HepG2 (cell line): ENCODE measurements around the gene SNED1. TPM values are rescaled to one million over a fixed set of nuclear protein-coding genes. Genes with fewer than 3 reads are reported as not detected.

Experiments
- ATAC-seq: fragments of 200-7000 bp; cut with Tn5 transposase; 3 replicates; pipeline ENCODE4 v1.9.1; 2020; ENCODE audit warnings: mild to moderate bottlenecking, moderate library complexity
- BruUV-seq: library from RNA; stranded (reverse); fragments of 400-500 nt; replicated peaks from 2 replicates; lab custom pipeline; 2021; lab: Mats Ljungman, UMichigan
- CTCF ChIA-PET: fragments of 300-600 bp; formaldehyde crosslinking; extraction: SDS; loops from one replicate; lab custom pipeline; 2021; ENCODE audit warnings: low total read pairs, inconsistent platforms, low intra/inter-chr PET ratio; lab: Yijun Ruan, JAX
- POLR2A ChIA-PET: fragments of 350-600 bp; sonication (Branson Sonifier 250); formaldehyde crosslinking; loops from one replicate; lab custom pipeline; 2020; ENCODE audit warnings: antibody characterized with exemption, inconsistent platforms; lab: Yijun Ruan, JAX
- DNase-seq: peaks from one replicate; pipeline ENCODE4 v3.0.0-alpha.2; 2015; ENCODE audit warnings: low spot score
- FAIRE-seq: peaks from 3 replicates; lab custom pipeline; 2011; peaks lifted over from hg19 to GRCh38; lab: Jason Lieb, UNC
- H2AFZ ChIP-seq: one replicate; pipeline ENCODE4 v1.6.1; 2011; ENCODE audit warnings: low read length, inconsistent platforms
- H3K27ac ChIP-seq: fragments of 300-600 bp; 3 replicates; pipeline ENCODE4 v1.8.0; 2011; ENCODE audit warnings: mixed run types, mild to moderate bottlenecking, mixed read lengths, low read length, inconsistent platforms; ENCODE audit not compliant: insufficient read depth; ENCODE audit errors: extremely low read length
- H3K27me3 ChIP-seq, 2 experiments: fragments of 200-600 bp in 1 of 2; 2 replicates in 1 of 2; 3 replicates in 1 of 2; pipeline versions ENCODE4 v1.6.0 to v1.8.0; 2011; ENCODE audit warnings: low read length in 2 of 2, mild to moderate bottlenecking in 2 of 2, moderate library complexity in 2 of 2, inconsistent platforms in 1 of 2; ENCODE audit not compliant: insufficient read depth in 2 of 2, control insufficient read depth in 1 of 2
- H3K36me3 ChIP-seq, 2 experiments: fragments of 200-600 bp in 1 of 2; replicated peaks in 1 of 2; 2 replicates in 1 of 2; 3 replicates in 1 of 2; pipeline versions ENCODE4 v1.5.1 to v1.8.0; 2011; ENCODE audit warnings: low read length in 2 of 2, inconsistent platforms in 1 of 2; ENCODE audit not compliant: insufficient read depth in 2 of 2, control insufficient read depth in 1 of 2
- H3K4me1 ChIP-seq: 2 replicates; pipeline ENCODE4 v1.5.1; 2012; ENCODE audit warnings: low read length, inconsistent platforms; ENCODE audit not compliant: insufficient read depth
- H3K4me2 ChIP-seq: 2 replicates; pipeline ENCODE4 v1.6.0; 2011; ENCODE audit warnings: low read depth, low read length, inconsistent platforms
- H3K4me3 ChIP-seq, 3 experiments: fragments of 200-600 bp in 1 of 3; sonication (generic), shearing (Covaris generic) in 1 of 3; replicated peaks in 1 of 3; 2 replicates each; pipeline ENCODE4 v1.5.1; 2011 to 2016; ENCODE audit warnings: low read length in 3 of 3, inconsistent platforms in 2 of 3, low read depth in 2 of 3, mild to moderate bottlenecking in 2 of 3, control low read depth in 1 of 3, mixed read lengths in 1 of 3; ENCODE audit not compliant: insufficient read depth in 1 of 3
- H3K79me2 ChIP-seq: one replicate; pipeline ENCODE4 v1.6.1; 2011; ENCODE audit warnings: low read length, inconsistent platforms; ENCODE audit not compliant: insufficient read depth
- H3K9ac ChIP-seq: 2 replicates; pipeline ENCODE4 v1.6.0; 2011; ENCODE audit warnings: mild to moderate bottlenecking, low read depth, low read length, inconsistent platforms; ENCODE audit not compliant: insufficient read depth
- H3K9me3 ChIP-seq: 2 replicates; pipeline ENCODE4 v1.5.1; 2012; ENCODE audit warnings: mild to moderate bottlenecking, low read length
- H4K20me1 ChIP-seq: 2 replicates; pipeline ENCODE4 v1.6.0; 2011; ENCODE audit warnings: inconsistent platforms, mild to moderate bottlenecking, low read length, moderate library complexity; ENCODE audit not compliant: insufficient read depth
- HNRNPH1 ChIP-seq: fragments of 200-400 bp; formaldehyde crosslinking; optimal IDR thresholded peaks from 2 replicates; pipeline ENCODE3; 2017; ENCODE audit warnings: mild to moderate bottlenecking, low read depth, low read length
- MAZ ChIP-seq, 2 experiments: sonication (generic) in 1 of 2; formaldehyde crosslinking in 1 of 2; IDR thresholded peaks; 2 replicates each; pipeline versions ENCODE4 v1.5.0 to v1.6.1; 2012 to 2020; ENCODE audit warnings: low read depth in 2 of 2, mild to moderate bottlenecking in 2 of 2, borderline replicate concordance in 1 of 2, improper control_type of control experiment in 1 of 2, low read length in 1 of 2, missing genetic modification reagents in 1 of 2, moderate library complexity in 1 of 2
- ZNF44 ChIP-seq: sonication (generic); formaldehyde crosslinking; IDR thresholded peaks from 2 replicates; pipeline ENCODE4 v1.5.1; 2020; ENCODE audit warnings: mild to moderate bottlenecking, missing genetic modification reagents
- ZNF496 ChIP-seq: sonication (generic); formaldehyde crosslinking; IDR thresholded peaks from 2 replicates; pipeline ENCODE4 v1.8.1; 2023; ENCODE audit warnings: mild to moderate bottlenecking, moderate library complexity, missing genetic modification reagents; ENCODE audit not compliant: insufficient replicate concordance
- ZNF749 ChIP-seq: sonication (generic); formaldehyde crosslinking; IDR thresholded peaks from 2 replicates; pipeline ENCODE4 v1.8.0; 2022; ENCODE audit warnings: mild to moderate bottlenecking, missing genetic modification reagents, moderate library complexity, borderline replicate concordance
- ZNF768 ChIP-seq: sonication (generic); formaldehyde crosslinking; IDR thresholded peaks from 2 replicates; pipeline ENCODE4 v1.4.0; 2020; ENCODE audit warnings: missing genetic modification reagents
- ZSCAN20 ChIP-seq: sonication (generic); formaldehyde crosslinking; IDR thresholded peaks from 2 replicates; pipeline ENCODE4 v1.4.0; 2020; ENCODE audit warnings: missing genetic modification reagents, mild to moderate bottlenecking, borderline replicate concordance
- WGBS: methylation state at CpG from one replicate; pipeline ENCODE4 v1.1.6; 2017; ENCODE audit warnings: low lambda C conversion rate; 5-methylcytosine and 5-hydroxymethylcytosine counted together
- in situ Hi-C: cut with HindIII; loops from 2 replicates; pipeline ENCODE4 v1.10.0; 2017; ENCODE audit warnings: low pct_unique_long_range_greater_than_20kb; ENCODE audit not compliant: extremely low pct_ligation_motif_present
- intact Hi-C: fragments of 100-400 bp; cut with micrococcal nuclease; formaldehyde crosslinking; loops from one replicate; pipeline ENCODE4 v1.10.0; 2022; ENCODE audit not compliant: unreplicated experiment
- polyA plus RNA-seq, 8 experiments: library from polyadenylated mRNA; depleted of rRNA in 3 of 8; stranded (reverse) in 7 of 8; unstranded in 1 of 8; fragments of >200 nt; fragmentation: Illumina TruSeq in 4 of 8; extraction: Trizol in 4 of 8; gene quantifications; 2 replicates each; pipeline versions ENCODE4 v1.2.1 to v1.2.3, GENCODE V29; 2011 to 2016; ENCODE audit warnings: low read depth in 4 of 8, missing spikeins in 1 of 8, mixed read lengths in 1 of 8; ENCODE audit not compliant: insufficient read depth in 1 of 8
- total RNA-seq, 5 experiments: library from RNA; depleted of rRNA; stranded (reverse); fragments of >200 nt; fragmentation: Illumina TruSeq; extraction: Trizol; gene quantifications; 2 replicates each; pipeline ENCODE4 v1.2.3, GENCODE V29; 2016; ENCODE audit warnings: low read depth in 1 of 5
- TF ChIP-seq, protein P1 (sequence below): sonication (generic); formaldehyde crosslinking; IDR thresholded peaks from 2 replicates; pipeline ENCODE4 v1.8.0; 2022; ENCODE audit warnings: missing genetic modification reagents, mild to moderate bottlenecking, borderline replicate concordance
- TF ChIP-seq, protein P2 (sequence below): sonication (generic); formaldehyde crosslinking; IDR thresholded peaks from 2 replicates; pipeline ENCODE4 v1.4.0; 2020; ENCODE audit warnings: missing genetic modification reagents
- TF ChIP-seq, protein P3 (sequence below): sonication (generic); formaldehyde crosslinking; IDR thresholded peaks from 2 replicates; pipeline ENCODE4; 2020; ENCODE audit warnings: missing genetic modification reagents, mild to moderate bottlenecking, borderline replicate concordance

Gene SNED1
- total and polyA plus RNA-seq, 2 of the 13 experiments (the other 11 are each of a cell fraction or from before 2014, with no cell fraction given): 0.15 to 0.65 TPM

DNA sequence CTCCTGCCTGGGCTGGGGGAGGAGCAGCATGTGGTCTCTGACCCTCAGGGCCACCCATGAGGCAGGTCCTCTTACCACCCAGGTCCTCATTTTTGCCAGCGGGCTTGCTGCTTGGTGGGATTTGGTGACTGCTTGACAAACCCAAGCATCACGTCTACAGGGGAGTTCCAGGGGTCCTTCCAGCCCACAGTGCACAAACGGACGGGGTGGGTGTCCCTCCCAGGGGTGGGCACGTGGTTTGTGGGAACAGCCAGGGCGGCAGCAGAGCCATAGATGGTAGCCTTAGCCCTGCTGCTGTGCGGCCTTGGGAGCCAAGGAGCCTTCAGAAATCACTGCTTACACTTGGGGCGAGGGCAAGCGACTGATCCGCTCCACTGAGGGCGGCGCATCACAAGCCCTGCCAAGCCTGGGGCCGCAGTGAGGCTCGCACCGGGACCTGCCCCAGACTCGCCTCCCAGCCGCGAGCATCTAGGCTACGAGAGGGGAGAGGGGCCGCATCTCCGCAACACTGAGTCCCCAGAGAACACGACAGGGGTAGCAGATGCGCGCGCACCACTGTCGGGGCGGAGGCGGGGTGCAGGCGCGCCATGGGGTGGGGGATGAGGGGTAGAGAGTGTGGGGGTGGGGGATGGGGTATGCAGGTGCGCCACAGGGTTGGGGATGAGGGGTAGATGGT lies 36.9 kb downstream of the SNED1 start:
- ChIA-PET POLR2A (no interaction called here), CTCF (no interaction called here)
- no peaks in the 10 kb centered on the region for H3K36me3 ChIP-seq
- H3K79me2 ChIP-seq: no peaks in the 10 kb centered on the region
- H3K27ac ChIP-seq: no peak overlapping the region
- ATAC-seq: no peak
- H3K9me3 ChIP-seq: no peaks in the 10 kb centered on the region
- no TSS peak for BruUV-seq
- H3K4me2 ChIP-seq: no peak overlapping the region
- intact Hi-C loops (no loop called here), in situ Hi-C loops (no loop called here)
- TF ChIP-seq, protein P1, sequence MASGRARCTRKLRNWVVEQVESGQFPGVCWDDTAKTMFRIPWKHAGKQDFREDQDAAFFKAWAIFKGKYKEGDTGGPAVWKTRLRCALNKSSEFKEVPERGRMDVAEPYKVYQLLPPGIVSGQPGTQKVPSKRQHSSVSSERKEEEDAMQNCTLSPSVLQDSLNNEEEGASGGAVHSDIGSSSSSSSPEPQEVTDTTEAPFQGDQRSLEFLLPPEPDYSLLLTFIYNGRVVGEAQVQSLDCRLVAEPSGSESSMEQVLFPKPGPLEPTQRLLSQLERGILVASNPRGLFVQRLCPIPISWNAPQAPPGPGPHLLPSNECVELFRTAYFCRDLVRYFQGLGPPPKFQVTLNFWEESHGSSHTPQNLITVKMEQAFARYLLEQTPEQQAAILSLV (CRISPR knock-in tag): no peak
- TF ChIP-seq ZNF768 (CRISPR knock-in tag) (no peak), HNRNPH1 (no peak), MAZ (IDR thresholded peaks at IDR 0.05; ENCODE audit: borderline replicate concordance, low read depth, low read length) (no peak), MAZ (CRISPR knock-in tag; IDR thresholded peaks at IDR 0.05; ENCODE audit: low read depth) (no peak), ZNF44 (CRISPR knock-in tag) (no peak), ZNF749 (CRISPR knock-in tag) (no peak), ZNF496 (no peak), ZSCAN20 (CRISPR knock-in tag) (no peak)
- TF ChIP-seq, protein P2, sequence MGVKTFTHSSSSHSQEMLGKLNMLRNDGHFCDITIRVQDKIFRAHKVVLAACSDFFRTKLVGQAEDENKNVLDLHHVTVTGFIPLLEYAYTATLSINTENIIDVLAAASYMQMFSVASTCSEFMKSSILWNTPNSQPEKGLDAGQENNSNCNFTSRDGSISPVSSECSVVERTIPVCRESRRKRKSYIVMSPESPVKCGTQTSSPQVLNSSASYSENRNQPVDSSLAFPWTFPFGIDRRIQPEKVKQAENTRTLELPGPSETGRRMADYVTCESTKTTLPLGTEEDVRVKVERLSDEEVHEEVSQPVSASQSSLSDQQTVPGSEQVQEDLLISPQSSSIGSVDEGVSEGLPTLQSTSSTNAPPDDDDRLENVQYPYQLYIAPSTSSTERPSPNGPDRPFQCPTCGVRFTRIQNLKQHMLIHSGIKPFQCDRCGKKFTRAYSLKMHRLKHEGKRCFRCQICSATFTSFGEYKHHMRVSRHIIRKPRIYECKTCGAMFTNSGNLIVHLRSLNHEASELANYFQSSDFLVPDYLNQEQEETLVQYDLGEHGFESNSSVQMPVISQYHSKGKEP (CRISPR knock-in tag): no peak
- TF ChIP-seq, protein P3, sequence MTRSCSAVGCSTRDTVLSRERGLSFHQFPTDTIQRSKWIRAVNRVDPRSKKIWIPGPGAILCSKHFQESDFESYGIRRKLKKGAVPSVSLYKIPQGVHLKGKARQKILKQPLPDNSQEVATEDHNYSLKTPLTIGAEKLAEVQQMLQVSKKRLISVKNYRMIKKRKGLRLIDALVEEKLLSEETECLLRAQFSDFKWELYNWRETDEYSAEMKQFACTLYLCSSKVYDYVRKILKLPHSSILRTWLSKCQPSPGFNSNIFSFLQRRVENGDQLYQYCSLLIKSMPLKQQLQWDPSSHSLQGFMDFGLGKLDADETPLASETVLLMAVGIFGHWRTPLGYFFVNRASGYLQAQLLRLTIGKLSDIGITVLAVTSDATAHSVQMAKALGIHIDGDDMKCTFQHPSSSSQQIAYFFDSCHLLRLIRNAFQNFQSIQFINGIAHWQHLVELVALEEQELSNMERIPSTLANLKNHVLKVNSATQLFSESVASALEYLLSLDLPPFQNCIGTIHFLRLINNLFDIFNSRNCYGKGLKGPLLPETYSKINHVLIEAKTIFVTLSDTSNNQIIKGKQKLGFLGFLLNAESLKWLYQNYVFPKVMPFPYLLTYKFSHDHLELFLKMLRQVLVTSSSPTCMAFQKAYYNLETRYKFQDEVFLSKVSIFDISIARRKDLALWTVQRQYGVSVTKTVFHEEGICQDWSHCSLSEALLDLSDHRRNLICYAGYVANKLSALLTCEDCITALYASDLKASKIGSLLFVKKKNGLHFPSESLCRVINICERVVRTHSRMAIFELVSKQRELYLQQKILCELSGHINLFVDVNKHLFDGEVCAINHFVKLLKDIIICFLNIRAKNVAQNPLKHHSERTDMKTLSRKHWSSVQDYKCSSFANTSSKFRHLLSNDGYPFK: no peak
- peaks cover 2 to 23% of the 10 kb centered on the region in 2 experiments; a peak in 3 of 5 replicates for H3K27me3 ChIP-seq
- H4K20me1 ChIP-seq: no peaks in the 10 kb centered on the region; the same call in 1 of the 2 replicates
- WGBS: 90% methylated on average over 25 of the region's 31 CpGs
- no peak overlapping the region for H3K9ac ChIP-seq
- no peak for DNase-seq
- peaks cover 28% of the 10 kb centered on the region for H3K4me1 ChIP-seq
- H2AFZ ChIP-seq: no peak overlapping the region
- no peak for FAIRE-seq
- H3K4me3 ChIP-seq: no peak overlapping the region
